H7 (cell line): ENCODE data around the gene DOK3. TPM values are rescaled to one million over a fixed set of nuclear protein-coding genes. Genes with fewer than 3 reads are reported as not detected.
A peak's percentile ranks its signal among the peaks of the same experiment; 100 is the strongest.

ENCODE experiments used
- DNase-seq: peaks from one replicate; pipeline ENCODE4 v3.0.0; 2012
- H3K27me3 ChIP-seq: 2 replicates; pipeline ENCODE4 v1.6.0; 2011; ENCODE audit warnings: mild to moderate bottlenecking, low read length; ENCODE audit not compliant: control insufficient read depth, insufficient read depth
- H3K36me3 ChIP-seq: replicated peaks from 2 replicates; pipeline ENCODE4 v1.5.1; 2011; ENCODE audit warnings: low read length; ENCODE audit not compliant: control insufficient read depth, insufficient read depth
- H3K4me3 ChIP-seq: 2 replicates; pipeline ENCODE4 v1.5.1; 2011; ENCODE audit warnings: low read depth, mild to moderate bottlenecking, control low read depth, low read length, moderate library complexity; ENCODE audit not compliant: insufficient read depth
- total RNA-seq: library from RNA; depleted of rRNA; stranded (reverse); fragments of >200 nt; shearing (Covaris generic); gene quantifications from 2 replicates; pipeline ENCODE4 v1.2.3, GENCODE V29; 2014

DOK3 gene
- total RNA-seq, 1 experiment from 2014 or later: 0.76 TPM

GRCh38 chr5:177469750-177470525, 39.7 kb downstream of the DOK3 start:
- DNase-seq: peak; percentile 76
- no peaks in the 10 kb centered on the region for H3K27me3 ChIP-seq
- peaks cover 45% of the 10 kb centered on the region for H3K36me3 ChIP-seq
- H3K4me3 ChIP-seq: no peak overlapping the region

- no peak overlapping the region for H3K4me3 ChIP-seq
- DNase-seq: peak; percentile 96
- H3K36me3 ChIP-seq: peaks cover 45% of the 10 kb centered on the region
- no peaks in the 10 kb centered on the region for H3K27me3 ChIP-seq
Measured at GRCh38 chr5:177468685-177469628, 40.7 kb downstream of the DOK3 start.

- H3K36me3 ChIP-seq: peaks cover 47% of the 10 kb centered on the region
- no peaks in the 10 kb centered on the region for H3K27me3 ChIP-seq
- DNase-seq: no peak
- H3K4me3 ChIP-seq: no peak overlapping the region
Measured at GRCh38 chr5:177468329-177468684, 41.3 kb downstream of the DOK3 start.

- Histone ChIP-seq H3K4me3 (no peak overlapping the region), H3K27me3 (no peaks in the 10 kb centered on the region), H3K36me3 (peaks cover 51% of the 10 kb centered on the region)
- no peak for DNase-seq
Measured at GRCh38 chr5:177467436-177467835, 42.2 kb downstream of the DOK3 start.

GRCh38 chr5:177466861-177467260, 42.8 kb downstream of the DOK3 start:
- no peak for DNase-seq
- Histone ChIP-seq H3K27me3 (no peaks in the 10 kb centered on the region), H3K36me3 (peaks cover 52% of the 10 kb centered on the region), H3K4me3 (no peak overlapping the region)

GRCh38 chr5:177465044-177465443, 44.6 kb downstream of the DOK3 start:
- DNase-seq: no peak
- H3K27me3 ChIP-seq: no peaks in the 10 kb centered on the region
- H3K36me3 ChIP-seq: peaks cover 46% of the 10 kb centered on the region
- no peak overlapping the region for H3K4me3 ChIP-seq

GRCh38 chr5:177462021-177462670, 47.5 kb downstream of the DOK3 start:
- H3K27me3 ChIP-seq: no peaks in the 10 kb centered on the region
- no peak overlapping the region for H3K4me3 ChIP-seq
- H3K36me3 ChIP-seq: peaks cover 43% of the 10 kb centered on the region
- DNase-seq: no peak

GRCh38 chr5:177459819-177460628, 49.6 kb downstream of the DOK3 start:
- DNase-seq: no peak
- H3K36me3 ChIP-seq: peaks cover 29% of the 10 kb centered on the region
- H3K27me3 ChIP-seq: no peaks in the 10 kb centered on the region
- H3K4me3 ChIP-seq: no peak overlapping the region

- H3K4me3 ChIP-seq: no peak overlapping the region
- H3K36me3 ChIP-seq: peaks cover 29% of the 10 kb centered on the region
- DNase-seq: no peak
- H3K27me3 ChIP-seq: no peaks in the 10 kb centered on the region
Measured at GRCh38 chr5:177459357-177459756, 50.3 kb downstream of the DOK3 start.

GRCh38 chr5:177458912-177459350, 50.7 kb downstream of the DOK3 start:
- Histone ChIP-seq H3K27me3 (peaks cover 4% of the 10 kb centered on the region), H3K36me3 (peaks cover 29% of the 10 kb centered on the region), H3K4me3 (no peak overlapping the region)
- DNase-seq: peak; percentile 72

- peaks cover 12% of the 10 kb centered on the region for H3K27me3 ChIP-seq
- peaks cover 25% of the 10 kb centered on the region for H3K36me3 ChIP-seq
- no peak overlapping the region for H3K4me3 ChIP-seq
- DNase-seq: no peak
Measured at GRCh38 chr5:177457852-177458681, 51.6 kb downstream of the DOK3 start.

- no peak overlapping the region for H3K4me3 ChIP-seq
- peaks cover 22% of the 10 kb centered on the region for H3K36me3 ChIP-seq
- peak; percentile 99 for DNase-seq
- peaks cover 13% of the 10 kb centered on the region for H3K27me3 ChIP-seq
Measured at GRCh38 chr5:177456976-177457851, 52.4 kb downstream of the DOK3 start.
